Stomach (tissue), 9 donors: Measurements from ENCODE around the gene AGMO. TPM values are rescaled to one million over a fixed set of nuclear protein-coding genes. Genes with fewer than 3 reads are reported as not detected.

ENCODE experiments used
- DNase-seq, 2 donors: peaks; one replicate each; pipeline versions ENCODE4 v3.0.0 to v3.0.0-alpha.2; 2013 to 2019
- H3K27ac ChIP-seq, 5 donors: fragments of 200-600 bp in 4 of 5; sonication (generic) in 4 of 5; one replicate each; pipeline ENCODE4 v1.5.1; 2013 to 2019; ENCODE audit warnings: mild to moderate bottlenecking in 1 of 5, moderate library complexity in 1 of 5
- H3K27me3 ChIP-seq, 3 donors: fragments of 200-600 bp; sonication (generic); one replicate each; pipeline ENCODE4 v1.5.1; 2017 to 2019; ENCODE audit warnings: mixed run types in 1 of 3
- H3K36me3 ChIP-seq, 4 donors: fragments of 200-600 bp; sonication (generic); 1 replicate in 3 of 4; 2 replicates in 1 of 4; pipeline ENCODE4 v1.5.1; 2016 to 2019
- H3K4me1 ChIP-seq, 4 donors: fragments of 200-600 bp; sonication (generic); one replicate each; pipeline ENCODE4 v1.5.1; 2016 to 2019
- H3K4me3 ChIP-seq, 4 donors: fragments of 200-600 bp; sonication (generic) in 3 of 4; one replicate each; pipeline ENCODE4 v1.5.1; 2016 to 2019; ENCODE audit warnings: mild to moderate bottlenecking in 1 of 4
- H3K9me3 ChIP-seq, 4 donors: fragments of 200-600 bp; sonication (generic); one replicate each; pipeline ENCODE4 v1.5.1; 2016 to 2019
- CTCF ChIP-seq, 7 experiments: fragments of 450-650 bp in 4 of 7; fragments of 200-600 bp in 3 of 7; sonication (generic) in 3 of 7; IDR thresholded peaks; one replicate each; pipeline ENCODE4 v1.5.1; 2016 to 2019; ENCODE audit warnings: antibody characterized with exemption in 7 of 7, control low read depth in 2 of 7, mild to moderate bottlenecking in 1 of 7
- EP300 ChIP-seq: sonication (generic); formaldehyde crosslinking; IDR thresholded peaks from one replicate; pipeline ENCODE4 v1.6.1; 2017; ENCODE audit warnings: antibody characterized with exemption
- POLR2A ChIP-seq, 4 donors: fragments of 450-650 bp; IDR thresholded peaks; one replicate each; pipeline ENCODE4 v1.6.1; 2016; ENCODE audit warnings: antibody characterized with exemption in 4 of 4, control low read depth in 2 of 4, mild to moderate bottlenecking in 1 of 4, moderate library complexity in 1 of 4
- POLR2AphosphoS5 ChIP-seq, 3 donors: sonication (generic); formaldehyde crosslinking; IDR thresholded peaks; one replicate each; pipeline ENCODE4 v1.6.1; 2016; ENCODE audit warnings: antibody characterized with exemption in 3 of 3
- WGBS, 5 donors: extraction: QIAGEN DNeasy Blood & Tissue Kit in 3 of 5; methylation state at CpG; one replicate each; pipeline versions ENCODE4 v1.1.5 to v1.1.7; 2013 to 2018; 5-methylcytosine and 5-hydroxymethylcytosine counted together
- intact Hi-C: fragments of 100-400 bp; cut with DNase I; formaldehyde crosslinking; loops from one replicate; pipeline ENCODE4 v1.15.1; 2023; ENCODE audit warnings: low total_unique reads
- polyA plus RNA-seq, 3 donors: library from polyadenylated mRNA; stranded (reverse); fragments of 200-250 nt; gene quantifications; one replicate each; pipeline ENCODE4 v1.2.3, GENCODE V29; 2013
- total RNA-seq, 5 donors: library from RNA; depleted of rRNA; stranded (reverse); fragments of >200 nt; gene quantifications; one replicate each; pipeline versions ENCODE4 v1.1.0 to v1.2.3, GENCODE V29; 2014 to 2016
- donor health status: healthy with polysubstance abuse.
- donor health status: Bipolar disorder and iron deficiency.
- donor health status: healthy.

Gene AGMO
- total and polyA plus RNA-seq, 8 donors: 0.03 to 33.0 (median 5.0) TPM; not detected in 5

DNA sequence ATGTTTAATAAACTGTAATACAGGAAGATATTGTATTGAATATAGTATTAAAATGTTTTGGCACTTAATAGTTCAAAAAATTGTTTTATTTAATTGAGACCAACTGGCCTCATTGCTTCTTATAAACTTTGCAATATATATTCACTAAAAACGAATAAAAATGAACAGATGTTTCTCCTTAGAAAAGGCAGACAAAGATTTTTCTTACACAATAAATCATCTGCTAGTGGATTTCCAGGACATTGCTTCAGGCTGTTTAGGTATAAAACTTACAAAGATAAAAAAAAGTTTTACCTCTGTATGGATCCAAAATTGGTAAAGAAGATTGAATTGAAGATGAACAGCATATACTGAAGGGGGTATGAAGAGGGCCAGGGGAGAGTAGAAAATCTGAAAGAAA lies 143.6 kb downstream of the AGMO start:
- Histone ChIP-seq H3K36me3 (no peaks in the 10 kb centered on the region), H3K27me3 (no peaks in the 10 kb centered on the region), H3K27ac (no peak overlapping the region), H3K9me3 (peaks cover 0 to 5% (median 2%) of the 10 kb centered on the region in 4 donors), H3K4me3 (no peak overlapping the region), H3K4me1 (no peaks in the 10 kb centered on the region)
- intact Hi-C loops: no loop called here
- no peak for DNase-seq
- TF ChIP-seq EP300: no peak
- no peak for TF ChIP-seq POLR2AphosphoS5 (IDR thresholded peaks at IDR 0.05)
- TF ChIP-seq POLR2A (IDR thresholded peaks at IDR 0.05): no peak
- TF ChIP-seq CTCF (IDR thresholded peaks at IDR 0.05): no peak
- 33 to 59% (median 49%) methylated on average over 1 of the region's 1 CpG for WGBS, 5 donors

- Histone ChIP-seq H3K27me3 (no peaks in the 10 kb centered on the region), H3K27ac (no peak overlapping the region), H3K4me3 (no peak overlapping the region), H3K9me3 (peaks cover 0 to 5% (median 2%) of the 10 kb centered on the region in 4 donors), H3K36me3 (no peaks in the 10 kb centered on the region), H3K4me1 (no peaks in the 10 kb centered on the region)
- intact Hi-C loops: no loop called here
- no peak for TF ChIP-seq POLR2A (IDR thresholded peaks at IDR 0.05)
- TF ChIP-seq CTCF (IDR thresholded peaks at IDR 0.05): no peak
- no peak for TF ChIP-seq POLR2AphosphoS5 (IDR thresholded peaks at IDR 0.05)
- no peak for TF ChIP-seq EP300
- WGBS, 5 donors: 90 to 92% (median 92%) methylated on average over 5 of the region's 5 CpGs
- DNase-seq: no peak
These were observed 144.3 kb downstream of the AGMO start for GRCh38 chr7:15417341-15417988.

DNA sequence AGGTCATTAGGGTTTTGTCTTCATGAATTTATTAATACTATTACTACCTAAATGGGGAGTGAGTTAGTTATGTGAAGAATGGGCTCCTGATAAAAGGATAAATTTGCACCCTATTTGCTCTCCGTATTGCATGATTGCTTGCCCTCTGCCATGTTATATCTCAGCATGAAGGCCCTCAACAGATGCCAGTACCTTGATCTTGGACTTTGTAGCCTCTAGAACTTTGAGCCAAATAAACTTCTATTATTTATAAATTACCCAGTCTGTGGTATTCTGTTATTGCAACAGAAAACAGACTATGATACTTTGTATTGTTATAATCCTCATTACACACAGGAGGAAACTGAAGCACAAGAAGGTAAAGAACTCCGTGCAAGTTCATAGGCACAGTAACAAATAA lies 150.8 kb downstream of the AGMO start:
- H3K36me3 ChIP-seq: no peaks in the 10 kb centered on the region
- H3K27ac ChIP-seq: no peak overlapping the region
- TF ChIP-seq EP300 (no peak), CTCF (IDR thresholded peaks at IDR 0.05) (no peak), POLR2A (IDR thresholded peaks at IDR 0.05) (no peak), POLR2AphosphoS5 (IDR thresholded peaks at IDR 0.05) (no peak)
- 72 to 80% (median 76%) methylated on average over 2 of the region's 2 CpGs for WGBS, 5 donors
- no peaks in the 10 kb centered on the region for H3K27me3 ChIP-seq
- no peak for DNase-seq
- H3K4me1 ChIP-seq: no peaks in the 10 kb centered on the region
- H3K4me3 ChIP-seq: no peak overlapping the region
- intact Hi-C loops: no loop called here
- H3K9me3 ChIP-seq: peaks cover 0 to 5% (median 2%) of the 10 kb centered on the region in 4 donors

DNA sequence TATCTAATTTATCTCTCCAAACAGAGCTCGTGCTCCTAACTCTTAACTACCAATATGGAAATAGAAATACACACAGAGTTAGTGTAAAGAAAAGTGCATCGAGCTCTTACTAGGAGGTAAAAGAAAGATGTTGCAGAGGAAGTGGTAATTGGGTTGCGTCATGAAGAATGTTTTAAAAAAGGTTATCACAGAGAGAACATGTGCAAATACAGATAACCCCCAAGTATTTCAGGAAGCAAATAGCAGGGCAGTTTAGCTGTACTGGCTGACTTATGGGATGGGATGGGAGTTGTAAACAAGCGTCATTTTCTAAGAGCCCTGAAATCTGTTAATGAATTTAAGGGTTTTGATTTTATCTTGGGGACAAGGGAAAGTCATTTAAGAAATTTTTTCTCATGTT lies 153.9 kb downstream of the AGMO start:
- Histone ChIP-seq H3K36me3 (no peaks in the 10 kb centered on the region), H3K4me3 (no peak overlapping the region), H3K27ac (no peak overlapping the region), H3K4me1 (no peaks in the 10 kb centered on the region), H3K27me3 (no peaks in the 10 kb centered on the region), H3K9me3 (no peaks in the 10 kb centered on the region)
- intact Hi-C loops: no loop called here
- TF ChIP-seq POLR2AphosphoS5 (IDR thresholded peaks at IDR 0.05): no peak
- TF ChIP-seq EP300: no peak
- 19 to 36% (median 22%) methylated on average over 4 of the region's 4 CpGs for WGBS, 5 donors
- DNase-seq: peak in 1 of 2 donors; percentile 8

- Histone ChIP-seq H3K36me3 (no peaks in the 10 kb centered on the region), H3K27me3 (no peaks in the 10 kb centered on the region), H3K27ac (no peak overlapping the region), H3K4me3 (no peak overlapping the region), H3K4me1 (no peaks in the 10 kb centered on the region), H3K9me3 (no peaks in the 10 kb centered on the region)
- intact Hi-C loops: no loop called here
- TF ChIP-seq POLR2AphosphoS5 (IDR thresholded peaks at IDR 0.05) (no peak), CTCF (IDR thresholded peaks at IDR 0.05) (no peak), POLR2A (IDR thresholded peaks at IDR 0.05) (no peak), EP300 (no peak)
- DNase-seq: no peak
- WGBS, 5 donors: 50 to 65% (median 65%) methylated on average over 2 of the region's 2 CpGs
These were observed 158.1 kb downstream of the AGMO start for GRCh38 chr7:15403751-15404150.
